GM15510 (cell line): Measurements from ENCODE around the gene COIL.

Experiments
- POLR2A ChIP-seq: IDR thresholded peaks from 3 replicates; pipeline ENCODE4 v1.6.1; 2011; ENCODE audit warnings: borderline replicate concordance; ENCODE audit not compliant: insufficient read length; ENCODE audit errors: extremely low read depth

COIL gene

GRCh38 chr17:56960596-56961538 is at the start of gene COIL:
TSS of gene COIL (minus strand) at chr17:56961050. CDS start at chr17:56961019, 31 bp downstream.
- peak; percentile 64 for TF ChIP-seq POLR2A

- TF ChIP-seq POLR2A = no peak
These were observed 49.6 kb upstream of the COIL start for GRCh38 chr17:57010487-57010886.

- TF ChIP-seq POLR2A = no peak
These were observed 49.0 kb upstream of the COIL start for GRCh38 chr17:57009737-57010445.

GRCh38 chr17:57008958-57009357 is 48.1 kb upstream of the COIL start:
- TF ChIP-seq POLR2A = no peak

GRCh38 chr17:57006040-57006439 is 45.2 kb upstream of the COIL start:
- no peak for TF ChIP-seq POLR2A

GRCh38 chr17:57004944-57005579 is 44.2 kb upstream of the COIL start:
- TF ChIP-seq POLR2A = no peak

GRCh38 chr17:57002904-57003303 is 42.1 kb upstream of the COIL start:
- no peak for TF ChIP-seq POLR2A

GRCh38 chr17:57001541-57001940 is 40.7 kb upstream of the COIL start:
- no peak for TF ChIP-seq POLR2A

GRCh38 chr17:56997313-56997712 is 36.5 kb upstream of the COIL start:
- TF ChIP-seq POLR2A = no peak

GRCh38 chr17:56995766-56996165 is 34.9 kb upstream of the COIL start:
- no peak for TF ChIP-seq POLR2A

- no peak for TF ChIP-seq POLR2A
These were observed 33.4 kb upstream of the COIL start for GRCh38 chr17:56994009-56994792.

- no peak for TF ChIP-seq POLR2A
These were observed 31.5 kb upstream of the COIL start for GRCh38 chr17:56992364-56992763.

GRCh38 chr17:56988901-56989572 is 28.2 kb upstream of the COIL start:
- no peak for TF ChIP-seq POLR2A

GRCh38 chr17:56987283-56987834 is 26.5 kb upstream of the COIL start:
- no peak for TF ChIP-seq POLR2A

GRCh38 chr17:56985371-56986162 is 24.7 kb upstream of the COIL start:
- TF ChIP-seq POLR2A = no peak
